Activated T-cell treated with anti-CD3 and anti-CD28 coated beads for 4 hours (primary cell): ENCODE measurements around the gene FXYD3.
"Not testable (repeated sequence)": the region's sequence is repeated elsewhere in the genome, so short reads cannot be mapped to it uniquely, and the experiment has no call there.

Experiments used
- DNase-seq: peaks from one replicate; pipeline ENCODE4 v3.0.0-alpha.2; 2020

FXYD3 gene

GRCh38 chr19:35144259-35144599 is 28.6 kb downstream of the FXYD3 start:
- DNase-seq: no peak

- DNase-seq: no peak
Observed at GRCh38 chr19:35144600-35145436, 29.2 kb downstream of the FXYD3 start.

GRCh38 chr19:35146746-35147459 is 31.3 kb downstream of the FXYD3 start:
- DNase-seq: no peak

- DNase-seq: no peak
Observed at GRCh38 chr19:35149463-35149862, 33.8 kb downstream of the FXYD3 start.

- DNase-seq: no peak
Observed at GRCh38 chr19:35150445-35150844, 34.8 kb downstream of the FXYD3 start.

GRCh38 chr19:35151273-35152065 is 35.8 kb downstream of the FXYD3 start:
- no peak for DNase-seq

- DNase-seq: not testable (repeated sequence)
Observed at GRCh38 chr19:35153129-35153522, 37.5 kb downstream of the FXYD3 start.

GRCh38 chr19:35153701-35154524 is 38.3 kb downstream of the FXYD3 start:
- peak; percentile 63 for DNase-seq

GRCh38 chr19:35154525-35155406 is 39.1 kb downstream of the FXYD3 start, which contains the start of gene FXYD5:
Gene FXYD5, plus strand, starts transcription at chr19:35154735. Its CDS starts 816 bp downstream, at chr19:35155551.
- DNase-seq: peak; percentile 81

- DNase-seq: no peak
Observed at GRCh38 chr19:35155441-35155840, 39.8 kb downstream of the FXYD3 start.

GRCh38 chr19:35155981-35156672 is 40.5 kb downstream of the FXYD3 start:
- DNase-seq: no peak

GRCh38 chr19:35156673-35157014 is 41.0 kb downstream of the FXYD3 start:
- DNase-seq: no peak

- DNase-seq: no peak
Observed at GRCh38 chr19:35157431-35157830, 41.8 kb downstream of the FXYD3 start.

GRCh38 chr19:35159606-35160005 is 44.0 kb downstream of the FXYD3 start:
- no peak for DNase-seq

- no peak for DNase-seq
Observed at GRCh38 chr19:35160629-35161433, 45.2 kb downstream of the FXYD3 start.

- DNase-seq: no peak
Observed at GRCh38 chr19:35161434-35161743, 45.8 kb downstream of the FXYD3 start.

- no peak for DNase-seq
Observed at GRCh38 chr19:35162471-35163326, 47.1 kb downstream of the FXYD3 start.

GRCh38 chr19:35164418-35164817 is 48.8 kb downstream of the FXYD3 start:
- DNase-seq: no peak
